ENCODE results near the gene PCP2.

The PCP2 gene

GRCh38 chr19:7600721-7601120 lies 32.8 kb downstream of the PCP2 start:
- DNase-seq (ENCODE audit: low read depth in 1 of 2, low spot score in 1 of 2) = no peak

- no peak for DNase-seq (ENCODE audit: low read depth in 1 of 2, low spot score in 1 of 2)
Observed at GRCh38 chr19:7598180-7598579, 35.3 kb downstream of the PCP2 start.

- no peak for DNase-seq (ENCODE audit: low read depth in 1 of 2, low spot score in 1 of 2)
Observed at GRCh38 chr19:7597689-7598088, 35.8 kb downstream of the PCP2 start.

- no peak for DNase-seq (ENCODE audit: low read depth in 1 of 2, low spot score in 1 of 2)
Observed at GRCh38 chr19:7596211-7596937, 37.1 kb downstream of the PCP2 start.

- DNase-seq (ENCODE audit: low read depth in 1 of 2, low spot score in 1 of 2) = peak in 1 of 2 donors; percentile 39
Observed at GRCh38 chr19:7595466-7596133, 37.9 kb downstream of the PCP2 start, which contains the start of gene CAMSAP3. CAMSAP3 (plus strand) TSS chr19:7595863; CDS start chr19:7596003, 140 bp downstream.

- DNase-seq (ENCODE audit: low read depth in 1 of 2, low spot score in 1 of 2) = no peak
Observed at GRCh38 chr19:7590256-7590655, 43.3 kb downstream of the PCP2 start.

DNA sequence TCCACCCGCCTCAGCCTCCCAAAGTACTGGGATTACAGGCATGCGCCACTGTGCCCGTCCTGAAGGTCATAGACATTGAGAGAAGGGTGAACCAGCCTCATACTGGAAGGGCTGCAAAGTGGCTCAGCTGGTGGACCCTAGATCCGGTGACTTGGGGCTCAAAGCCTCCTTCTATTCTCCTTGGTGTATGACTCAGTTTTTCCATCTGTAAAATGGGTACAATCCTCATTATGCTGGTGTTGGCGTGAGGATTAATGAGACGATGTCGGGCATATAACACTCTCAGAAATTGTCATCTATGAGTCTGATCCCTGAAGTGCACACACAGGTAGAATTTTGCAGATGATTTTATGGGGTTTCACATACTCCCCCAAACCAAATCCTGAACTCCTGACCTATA lies 43.7 kb downstream of the PCP2 start:
- DNase-seq (ENCODE audit: low read depth in 1 of 2, low spot score in 1 of 2) = no peak

GRCh38 chr19:7582446-7582845 lies 51.1 kb downstream of the PCP2 start:
- no peak for DNase-seq (ENCODE audit: low read depth in 1 of 2, low spot score in 1 of 2)
